Measurements from ENCODE around the gene BTRC. TPM values are rescaled to one million over a fixed set of nuclear protein-coding genes. Genes with fewer than 3 reads are reported as not detected.

The BTRC gene
- total and polyA plus RNA-seq, 8 donors = 4.3 to 16.4 (median 9.0) TPM

- DNase-seq (no peak), ATAC-seq (no peak), FAIRE-seq (no peak)
- no peaks in the 10 kb centered on the region for H3K27me3 ChIP-seq
- H3K27ac ChIP-seq = no peak overlapping the region
- peaks cover 0 to 6% (median 4%) of the 10 kb centered on the region in 3 donors for H3K4me1 ChIP-seq
- H3K9me3 ChIP-seq = no peaks in the 10 kb centered on the region
- intact Hi-C loops (cut with DNase I) = no loop called here
- WGBS, 2 donors = 65 to 79% methylated on average over 2 of the region's 2 CpGs
- H3K36me3 ChIP-seq = no peaks in the 10 kb centered on the region
- no peak overlapping the region for H3K4me3 ChIP-seq
- no peak for TF ChIP-seq CTCF (IDR thresholded peaks at IDR 0.05)
Measured at GRCh38 chr10:101468159-101468558, 114.2 kb downstream of the BTRC start.

- intact Hi-C loops (cut with DNase I) = no loop called here
- FAIRE-seq = no peak
- no peaks in the 10 kb centered on the region for H3K27me3 ChIP-seq
- TF ChIP-seq CTCF (IDR thresholded peaks at IDR 0.05) = no peak
- H3K27ac ChIP-seq = no peak overlapping the region
- DNase-seq = no peak
- no peaks in the 10 kb centered on the region for H3K4me1 ChIP-seq
- WGBS, 2 donors = 70 to 93% methylated on average over 3 of the region's 3 CpGs
- no peak for ATAC-seq
- no peaks in the 10 kb centered on the region for H3K9me3 ChIP-seq
- H3K4me3 ChIP-seq = no peak overlapping the region
- H3K36me3 ChIP-seq = no peaks in the 10 kb centered on the region
Measured at GRCh38 chr10:101476383-101476782, 122.4 kb downstream of the BTRC start.

GRCh38 chr10:101478956-101479355 is 125.0 kb downstream of the BTRC start:
- intact Hi-C loops (cut with DNase I) = no loop called here
- Histone ChIP-seq H3K4me1 (no peaks in the 10 kb centered on the region), H3K27me3 (no peaks in the 10 kb centered on the region), H3K9me3 (no peaks in the 10 kb centered on the region), H3K36me3 (no peaks in the 10 kb centered on the region), H3K4me3 (no peak overlapping the region), H3K27ac (no peak overlapping the region)
- TF ChIP-seq CTCF (IDR thresholded peaks at IDR 0.05) = no peak
- no peak for DNase-seq
- FAIRE-seq = no peak
- WGBS, 2 donors = 62 to 87% methylated on average over 1 of the region's 1 CpG
- no peak for ATAC-seq

- no peak for ATAC-seq
- Histone ChIP-seq H3K4me3 (no peak overlapping the region), H3K4me1 (no peaks in the 10 kb centered on the region), H3K36me3 (no peaks in the 10 kb centered on the region), H3K27me3 (no peaks in the 10 kb centered on the region), H3K9me3 (no peaks in the 10 kb centered on the region), H3K27ac (no peak overlapping the region)
- no peak for FAIRE-seq
- TF ChIP-seq CTCF (IDR thresholded peaks at IDR 0.05) = no peak
- DNase-seq = no peak
- intact Hi-C loops (cut with DNase I) = no loop called here
Measured at GRCh38 chr10:101481256-101481655, 127.3 kb downstream of the BTRC start.

GRCh38 chr10:101482568-101482967 is 128.6 kb downstream of the BTRC start:
- Histone ChIP-seq H3K9me3 (no peaks in the 10 kb centered on the region), H3K4me1 (no peaks in the 10 kb centered on the region), H3K27ac (no peak overlapping the region), H3K36me3 (no peaks in the 10 kb centered on the region), H3K4me3 (no peak overlapping the region), H3K27me3 (no peaks in the 10 kb centered on the region)
- TF ChIP-seq CTCF (IDR thresholded peaks at IDR 0.05) = no peak
- FAIRE-seq = no peak
- intact Hi-C loops (cut with DNase I) = no loop called here
- no peak for DNase-seq
- WGBS, 2 donors = 96% methylated on average over 10 of the region's 10 CpGs
- ATAC-seq = no peak

Data from pancreas (tissue), 10 donors.